Daoy (cell line): ENCODE results near the gene FPR3. TPM values are rescaled to one million over a fixed set of nuclear protein-coding genes. Genes with fewer than 3 reads are reported as not detected.
"Not testable (repeated sequence)": the region's sequence is repeated elsewhere in the genome, so short reads cannot be mapped to it uniquely, and the experiment has no call there.

Experiments
- DNase-seq: peaks from one replicate; pipeline ENCODE4 v3.0.0-alpha.2; 2015; ENCODE audit warnings: low read depth
- total RNA-seq: library from RNA; depleted of rRNA; stranded (reverse); fragments of >200 nt; shearing (Covaris generic); gene quantifications from 2 replicates; pipeline ENCODE4 v1.2.3, GENCODE V29; 2014; rRNA removed

Gene FPR3
- total RNA-seq, result not detected in 2 replicates

- DNase-seq, result no peak
Observed at GRCh38 chr19:51794885-51795490, at the start of gene FPR3. Gene FPR3 (plus strand): TSS chr19:51795157. CDS start chr19:51823749, 28,592 bp downstream.

- DNase-seq, result no peak
Observed at GRCh38 chr19:51746731-51747130, 48.2 kb upstream of the FPR3 start.

- DNase-seq, result peak; percentile 93
Observed at GRCh38 chr19:51749979-51750378, 45.0 kb upstream of the FPR3 start.

- DNase-seq, result peak; percentile 82
Observed at GRCh38 chr19:51750400-51751094, 44.4 kb upstream of the FPR3 start.

GRCh38 chr19:51751655-51752054 is 43.3 kb upstream of the FPR3 start, which contains the start of gene FPR1:
Gene FPR1 (minus strand): TSS chr19:51751878. CDS start chr19:51746994, 4,884 bp downstream.
- DNase-seq, result peak; percentile 89

- no peak for DNase-seq
Observed at GRCh38 chr19:51754109-51754508, 40.8 kb upstream of the FPR3 start.

- no peak for DNase-seq
Observed at GRCh38 chr19:51754770-51755169, 40.2 kb upstream of the FPR3 start.

- DNase-seq, result no peak
Observed at GRCh38 chr19:51755571-51755970, 39.4 kb upstream of the FPR3 start.

- no peak for DNase-seq
Observed at GRCh38 chr19:51760697-51761356, 34.1 kb upstream of the FPR3 start, which contains the start of gene FPR2. Gene FPR2 (plus strand): TSS chr19:51761180. CDS start chr19:51768659, 7,479 bp downstream.

GRCh38 chr19:51761696-51762095 is 33.3 kb upstream of the FPR3 start:
- no peak for DNase-seq

GRCh38 chr19:51765086-51765485 is 29.9 kb upstream of the FPR3 start:
- DNase-seq, result no peak

GRCh38 chr19:51766461-51766860 is 28.5 kb upstream of the FPR3 start:
- no peak for DNase-seq

GRCh38 chr19:51771376-51772130 is 23.4 kb upstream of the FPR3 start:
- peak; percentile 18 for DNase-seq

- DNase-seq, result peak; percentile 19
Observed at GRCh38 chr19:51772977-51773376, 22.0 kb upstream of the FPR3 start.

- not testable (repeated sequence) for DNase-seq
Observed at GRCh38 chr19:51776561-51776960, 18.4 kb upstream of the FPR3 start.

GRCh38 chr19:51777570-51778462 is 17.1 kb upstream of the FPR3 start:
- DNase-seq, result peak; percentile 91

- DNase-seq, result no peak
Observed at GRCh38 chr19:51779181-51779580, 15.8 kb upstream of the FPR3 start.

GRCh38 chr19:51779703-51780102 is 15.3 kb upstream of the FPR3 start:
- no peak for DNase-seq

- DNase-seq, result no peak
Observed at GRCh38 chr19:51780270-51780669, 14.7 kb upstream of the FPR3 start.

- DNase-seq, result no peak
Observed at GRCh38 chr19:51781999-51782398, 13.0 kb upstream of the FPR3 start.

- peak; percentile 51 for DNase-seq
Observed at GRCh38 chr19:51783372-51783771, 11.6 kb upstream of the FPR3 start.
